Stimulated activated CD4-positive, alpha-beta T cell treated with anti-CD3 and anti-CD28 coated beads, Interleukin-4, amount 100 ng/mL, for 48 hours (primary cell): ENCODE data around the gene SLC6A16.
A peak's percentile ranks its signal among the peaks of the same experiment; 100 is the strongest.
"Not testable (repeated sequence)": the region's sequence is repeated elsewhere in the genome, so short reads cannot be mapped to it uniquely, and the experiment has no call there.

ENCODE experiments used
- DNase-seq, 2 donors: peaks; one replicate each; pipeline ENCODE4 v3.0.0-alpha.2; 2020; ENCODE audit warnings: low read depth in 2 of 2

SLC6A16 gene

DNA sequence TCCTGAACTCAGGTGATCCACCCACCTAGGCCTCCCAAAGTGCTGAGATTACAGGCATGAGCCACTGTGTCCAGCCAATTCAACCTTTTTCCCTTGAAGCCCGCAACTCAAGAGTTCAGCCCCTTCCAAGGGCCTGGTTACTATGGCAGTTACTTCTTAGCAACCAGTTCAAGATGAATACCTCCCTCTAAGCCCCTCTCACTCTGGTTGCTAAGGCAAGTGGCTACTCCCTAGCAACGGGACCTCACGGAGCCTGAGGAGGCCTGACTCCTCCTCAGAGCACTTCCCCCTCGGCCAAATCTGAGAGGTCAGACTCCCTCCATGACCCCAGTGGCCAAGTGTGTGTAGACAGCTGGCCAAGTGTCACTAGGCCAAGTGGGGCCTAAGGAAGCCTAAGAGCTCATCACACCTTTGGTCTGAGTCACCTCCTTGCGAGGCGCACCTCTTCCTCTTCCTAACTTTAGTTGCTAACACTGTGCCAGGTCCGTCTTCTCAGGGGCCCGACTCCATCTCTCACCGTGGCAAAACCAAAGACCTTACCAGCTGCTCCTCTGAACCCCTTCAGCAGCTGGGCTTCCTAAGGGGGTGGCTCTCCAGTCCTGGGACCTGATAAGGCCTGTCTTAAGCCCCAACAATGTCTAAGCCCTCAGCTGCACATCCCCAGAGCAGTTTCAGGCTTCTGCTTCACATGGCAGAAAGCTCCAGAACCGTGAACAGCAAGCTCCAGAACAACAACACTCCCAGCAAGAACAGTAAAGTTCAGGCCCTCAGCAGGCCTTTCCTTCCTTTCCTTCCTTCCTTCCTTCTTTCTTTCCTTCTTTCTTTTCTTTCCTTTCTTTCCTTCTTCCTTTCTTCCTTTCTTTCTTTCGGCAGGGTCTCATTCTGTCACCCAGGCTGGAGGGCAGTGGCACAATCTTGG, 19.8 kb upstream of the SLC6A16 start:
- no peak for DNase-seq

GRCh38 chr19:49343123-49343522, 18.1 kb upstream of the SLC6A16 start:
- no peak for DNase-seq

DNA sequence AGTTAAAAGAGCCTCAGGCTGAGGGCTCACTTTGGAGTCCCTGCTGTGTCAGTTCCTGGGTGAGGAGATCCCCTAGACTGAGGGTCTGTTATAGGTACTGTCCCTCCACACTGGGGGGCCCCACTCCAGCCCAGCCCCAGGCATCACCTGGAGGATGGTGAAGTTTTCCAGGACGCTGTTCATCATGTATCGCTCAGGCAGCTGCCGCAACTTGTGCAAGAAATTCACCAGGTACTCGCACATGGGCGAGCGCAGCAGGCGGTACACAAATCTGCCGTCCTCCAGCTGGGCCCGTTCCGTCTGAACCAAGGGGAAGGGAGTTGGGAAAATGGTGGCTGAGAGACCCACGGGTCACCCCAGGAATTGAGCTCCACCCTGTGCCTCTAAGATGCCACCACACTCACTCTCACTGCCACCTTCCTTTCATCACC, 17.3 kb upstream of the SLC6A16 start:
- no peak for DNase-seq

DNA sequence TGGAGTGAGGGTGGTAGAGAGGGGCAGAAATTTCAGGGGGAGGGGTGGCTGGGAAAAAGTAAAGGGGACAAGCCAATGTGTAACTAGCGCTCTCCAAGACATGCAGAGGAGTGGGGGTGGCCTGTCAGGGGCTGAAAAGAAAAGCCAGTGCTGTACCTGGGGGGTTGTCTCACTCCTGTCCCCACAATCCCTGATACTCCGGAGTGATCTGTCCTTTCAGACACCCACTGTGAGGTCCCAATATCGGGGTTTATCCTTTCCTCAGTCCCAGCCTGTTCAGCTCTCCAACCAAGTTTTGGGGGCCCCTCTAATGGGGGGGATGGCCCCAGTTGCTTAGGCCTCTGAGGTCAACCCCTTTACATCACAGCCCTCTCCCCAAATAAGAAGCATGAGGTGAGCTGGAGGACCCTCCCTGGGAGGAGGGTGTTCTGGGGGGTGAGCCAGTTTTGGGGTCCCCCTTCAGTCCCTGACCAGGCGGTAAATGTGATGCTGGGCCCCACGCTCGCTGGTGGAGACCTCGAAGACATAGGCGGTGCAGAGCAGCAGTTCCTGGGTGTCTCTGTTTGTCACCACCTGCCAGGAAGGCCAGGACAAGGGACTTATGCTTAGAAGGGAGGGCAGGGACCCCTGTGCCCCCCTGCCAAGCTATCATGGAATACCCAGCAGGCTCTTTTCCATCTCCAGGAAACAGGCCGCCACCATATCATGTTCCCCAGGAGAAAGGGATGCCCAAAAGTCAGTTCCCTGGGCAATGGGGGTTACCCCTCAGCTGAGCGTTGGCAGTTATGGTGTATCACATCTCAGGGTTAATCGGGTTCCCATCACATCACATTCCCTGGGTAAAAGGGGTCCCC, 16.1 kb upstream of the SLC6A16 start:
- no peak for DNase-seq

- no peak for DNase-seq
These were observed 15.3 kb upstream of the SLC6A16 start for GRCh38 chr19:49340069-49340864.

DNA sequence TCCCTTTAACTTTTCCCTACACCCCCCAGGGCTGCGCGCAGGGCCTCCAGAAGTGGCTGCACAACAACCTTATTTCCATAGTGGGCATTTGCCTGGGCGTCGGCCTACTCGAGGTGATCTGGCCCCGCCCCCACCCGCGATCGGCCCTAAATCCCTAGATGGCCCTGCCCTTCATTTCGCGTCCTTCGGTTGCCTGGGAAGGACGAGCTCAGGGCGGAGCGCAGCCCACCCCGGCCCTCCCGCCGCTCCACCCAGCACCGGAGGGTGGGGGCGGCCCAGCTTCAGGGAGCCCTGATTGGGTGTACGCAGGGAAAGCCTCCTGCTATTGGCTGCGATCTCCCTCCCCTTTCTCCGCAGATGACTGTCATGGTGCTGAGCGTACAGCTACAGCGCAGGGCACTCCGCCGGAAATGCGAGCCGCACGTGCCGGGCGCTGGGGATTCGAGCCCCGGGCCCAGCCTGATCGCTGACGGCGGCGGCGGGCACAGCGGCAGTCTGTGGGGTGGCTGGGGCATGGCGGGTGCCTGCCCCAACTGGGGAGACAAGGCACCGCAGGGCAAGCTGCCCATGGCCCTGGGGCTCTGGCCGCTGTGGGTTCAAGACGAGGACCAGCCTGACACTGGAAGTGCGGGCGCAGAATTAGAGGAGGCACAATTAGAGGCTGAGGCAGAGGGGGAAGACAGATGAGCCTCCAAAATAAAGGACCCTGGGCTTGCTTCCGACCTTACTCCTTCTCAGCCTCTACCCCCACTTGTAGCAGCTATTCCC, 14.5 kb upstream of the SLC6A16 start:
- DNase-seq, result no peak

DNA sequence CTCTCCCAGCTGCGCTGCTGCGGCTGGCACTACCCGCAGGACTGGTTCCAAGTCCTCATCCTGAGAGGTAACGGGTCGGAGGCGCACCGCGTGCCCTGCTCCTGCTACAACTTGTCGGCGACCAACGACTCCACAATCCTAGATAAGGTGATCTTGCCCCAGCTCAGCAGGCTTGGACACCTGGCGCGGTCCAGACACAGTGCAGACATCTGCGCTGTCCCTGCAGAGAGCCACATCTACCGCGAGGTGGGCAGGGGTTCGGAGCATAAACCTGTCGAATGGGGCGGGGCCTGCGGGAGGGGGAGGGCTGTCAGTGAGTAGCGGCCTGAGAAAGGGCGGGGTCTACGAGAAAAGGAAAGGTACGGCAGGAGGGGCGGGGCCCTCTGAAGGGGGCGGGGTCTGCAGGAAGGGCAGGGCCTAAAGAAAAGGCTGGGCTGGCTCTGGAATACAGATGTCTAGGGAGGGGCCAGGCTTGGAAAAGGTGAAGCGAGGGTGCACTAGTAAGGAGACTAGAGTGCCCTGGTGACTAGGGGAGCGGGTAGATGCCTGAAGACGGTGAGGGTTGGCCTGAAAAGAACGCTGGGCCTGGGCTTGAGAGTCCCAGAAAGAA, 13.8 kb upstream of the SLC6A16 start:
- no peak for DNase-seq

DNA sequence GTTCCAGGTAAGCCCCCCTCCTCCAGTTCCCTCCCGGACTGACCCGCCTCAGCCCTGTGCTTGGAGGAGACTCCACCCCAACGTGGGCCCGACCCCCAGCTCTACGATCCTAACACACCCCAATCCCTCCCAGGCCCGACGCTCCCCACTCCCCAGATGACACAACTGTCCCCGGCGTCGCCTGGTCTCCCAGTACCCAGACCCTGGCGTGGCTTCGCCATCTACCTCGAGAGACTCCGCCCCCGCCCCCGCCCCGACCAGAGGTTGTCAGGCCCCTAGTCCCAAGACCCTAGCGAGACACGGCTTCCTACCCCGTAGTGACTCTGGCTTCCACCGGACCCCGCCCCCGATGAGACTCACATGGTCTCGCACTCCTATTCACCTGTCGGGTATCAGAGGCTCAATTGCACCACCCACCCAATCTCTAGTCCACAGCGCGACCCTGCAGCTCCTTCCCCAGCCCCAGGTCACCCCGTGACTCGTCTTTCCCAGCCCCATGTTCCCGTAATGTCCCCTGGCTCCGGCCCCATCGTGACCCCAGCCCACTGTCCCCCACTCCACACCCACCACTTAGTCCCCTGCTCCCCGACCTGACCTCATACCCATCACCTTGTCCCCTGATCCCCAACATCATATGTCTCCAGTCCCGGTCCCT, 13.2 kb upstream of the SLC6A16 start:
- no peak for DNase-seq

DNA sequence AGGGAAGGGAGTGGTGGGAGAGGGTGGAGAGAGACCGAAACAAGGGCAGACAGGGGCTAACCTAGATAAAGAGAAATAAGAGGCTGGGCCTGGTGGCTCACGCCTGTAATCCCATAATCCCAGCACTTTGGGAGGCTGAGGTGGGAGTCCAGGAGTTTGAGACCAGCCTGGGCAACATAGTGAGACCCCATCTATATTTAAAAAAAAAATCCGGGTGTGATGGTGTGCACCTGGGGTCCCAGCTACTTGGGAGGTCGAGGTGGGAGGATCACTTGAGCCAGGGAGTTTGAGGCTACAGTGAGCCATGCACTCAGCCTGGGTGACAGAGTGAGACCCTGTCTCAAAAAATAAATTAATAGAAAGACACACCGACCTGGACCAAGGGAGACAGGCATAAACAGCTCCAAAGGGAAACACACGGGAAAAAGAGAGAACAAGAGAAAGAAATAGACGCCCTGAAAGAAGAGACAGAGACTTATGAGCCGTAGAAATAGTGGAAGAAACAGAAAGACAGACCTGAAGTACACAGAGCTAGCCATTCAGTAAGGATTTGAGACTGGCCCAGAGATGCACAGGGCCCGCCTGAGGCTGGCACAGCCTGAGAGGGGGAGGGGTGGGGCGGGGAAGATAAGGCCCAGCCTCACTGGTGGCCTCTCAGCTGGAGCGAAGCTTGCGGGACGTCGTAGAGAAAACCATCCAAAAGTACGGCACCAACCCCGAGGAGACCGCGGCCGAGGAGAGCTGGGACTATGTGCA, 12.5 kb upstream of the SLC6A16 start:
- DNase-seq, result no peak

DNA sequence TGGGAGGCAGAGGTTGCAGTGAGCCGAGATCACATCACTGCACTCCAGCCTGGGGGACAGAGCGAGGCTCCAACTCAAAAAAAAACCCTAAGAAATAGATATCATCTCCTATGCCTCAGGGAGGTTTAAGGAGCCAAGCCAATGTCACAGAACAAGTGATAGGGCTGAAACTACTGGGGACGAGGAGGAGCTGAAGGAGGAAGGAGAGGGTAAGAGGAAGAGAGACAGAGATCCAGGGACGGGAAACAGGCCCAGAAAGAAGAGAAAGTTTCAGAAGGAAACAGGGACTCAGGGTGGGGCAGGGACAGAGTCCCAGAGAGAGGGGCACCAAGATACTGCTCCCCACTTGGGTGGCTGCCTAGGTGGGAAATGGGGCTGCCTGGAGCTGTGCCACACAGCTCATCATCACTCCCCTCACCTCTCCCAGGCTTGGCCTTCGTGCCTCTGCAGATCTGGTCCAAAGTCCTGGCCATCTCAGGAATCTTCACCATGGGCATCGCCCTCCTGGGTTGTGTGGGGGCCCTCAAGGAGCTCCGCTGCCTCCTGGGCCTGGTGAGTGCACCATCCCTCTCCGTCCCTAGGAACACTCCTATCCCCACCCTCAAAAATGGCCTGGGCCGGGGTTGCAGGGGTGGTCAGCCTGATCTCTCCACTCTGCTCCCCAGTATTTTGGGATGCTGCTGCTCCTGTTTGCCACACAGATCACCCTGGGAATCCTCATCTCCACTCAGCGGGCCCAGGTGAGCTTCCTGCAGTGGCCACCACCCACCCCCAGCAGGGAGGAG, 11.7 kb upstream of the SLC6A16 start:
- no peak for DNase-seq

GRCh38 chr19:49335784-49336481, 10.9 kb upstream of the SLC6A16 start:
- no peak for DNase-seq

DNA sequence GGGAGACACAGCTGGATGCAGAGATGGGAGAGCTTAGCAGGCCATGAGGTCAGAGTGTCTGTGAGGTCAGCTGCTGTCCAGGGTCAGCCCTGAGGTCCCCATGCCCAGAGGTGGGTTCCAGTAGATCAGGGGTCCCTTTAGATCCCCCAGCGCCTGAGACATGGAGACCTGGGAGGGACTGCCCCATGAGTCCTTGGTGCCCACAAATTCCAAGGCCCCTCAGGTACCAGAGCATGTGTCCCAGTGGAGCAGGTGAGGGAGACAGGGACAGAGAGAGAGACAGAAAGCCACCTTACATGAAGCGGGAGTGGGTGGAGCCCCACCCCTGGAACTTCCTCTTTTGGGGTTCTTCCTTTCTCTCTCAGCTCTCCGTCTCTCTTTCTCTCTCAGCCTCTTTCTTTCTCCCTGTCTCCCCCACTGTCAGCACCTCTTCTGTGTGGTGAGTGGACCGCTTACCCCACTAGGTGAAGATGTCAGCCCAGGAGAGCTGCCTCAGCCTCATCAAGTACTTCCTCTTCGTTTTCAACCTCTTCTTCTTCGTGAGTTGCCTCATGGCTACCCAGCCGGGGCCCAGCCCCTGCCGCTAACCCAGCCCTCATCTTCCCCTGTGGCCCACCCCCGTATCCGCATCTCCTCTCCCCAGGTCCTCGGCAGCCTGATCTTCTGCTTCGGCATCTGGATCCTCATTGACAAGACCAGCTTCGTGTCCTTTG, 10.2 kb upstream of the SLC6A16 start, which contains the start of gene CD37:
CD37 (plus strand) TSS at position 336 of the 713 bp plus-strand sequence; CDS start at position 471, 135 bp downstream.
- peak in 1 of 2 donors; percentile 42 for DNase-seq

DNA sequence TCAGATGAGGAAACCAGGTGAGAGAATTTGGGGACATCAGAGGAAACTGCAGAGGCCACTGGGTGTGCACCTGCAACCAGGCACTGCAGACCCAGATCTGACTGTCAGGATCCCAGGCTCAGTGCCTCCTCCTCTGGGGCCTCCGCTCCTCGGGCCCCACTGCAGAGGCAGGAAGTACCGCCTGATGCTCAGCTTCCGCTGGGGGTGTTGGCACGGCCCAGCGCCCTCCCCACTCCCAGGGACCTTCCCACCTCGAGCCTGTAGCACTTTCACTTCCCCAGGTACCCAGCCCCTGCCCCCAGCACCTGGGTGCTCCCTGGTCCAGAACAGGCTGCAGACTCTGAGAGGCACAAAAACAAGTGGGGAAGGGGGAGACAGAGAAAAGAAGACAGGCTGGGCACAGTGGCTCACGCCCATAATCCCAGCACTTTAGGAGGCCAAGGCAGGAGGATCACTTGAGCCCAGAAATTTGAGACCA, 8.9 kb upstream of the SLC6A16 start:
- peak; percentile 41 to 44 for DNase-seq

DNA sequence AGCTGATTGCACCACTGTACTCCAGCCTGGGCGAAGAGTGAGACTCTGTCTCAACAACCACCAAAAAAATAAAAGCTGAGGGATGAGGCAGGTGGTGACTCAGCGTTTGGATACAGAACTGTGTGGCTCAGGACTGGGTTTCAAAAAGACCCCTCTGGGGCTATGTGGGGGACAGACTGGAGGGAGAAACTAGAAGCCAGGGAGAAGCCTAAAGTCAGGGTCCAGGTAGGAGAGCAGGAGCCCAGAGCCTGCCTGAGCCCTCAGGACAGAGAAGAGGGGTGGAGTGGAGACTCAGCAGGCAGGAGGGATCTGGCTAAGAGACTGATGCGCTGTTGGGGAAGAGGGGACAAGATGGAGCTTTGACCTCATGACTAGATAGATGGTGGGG, 8.4 kb upstream of the SLC6A16 start:
- no peak for DNase-seq

DNA sequence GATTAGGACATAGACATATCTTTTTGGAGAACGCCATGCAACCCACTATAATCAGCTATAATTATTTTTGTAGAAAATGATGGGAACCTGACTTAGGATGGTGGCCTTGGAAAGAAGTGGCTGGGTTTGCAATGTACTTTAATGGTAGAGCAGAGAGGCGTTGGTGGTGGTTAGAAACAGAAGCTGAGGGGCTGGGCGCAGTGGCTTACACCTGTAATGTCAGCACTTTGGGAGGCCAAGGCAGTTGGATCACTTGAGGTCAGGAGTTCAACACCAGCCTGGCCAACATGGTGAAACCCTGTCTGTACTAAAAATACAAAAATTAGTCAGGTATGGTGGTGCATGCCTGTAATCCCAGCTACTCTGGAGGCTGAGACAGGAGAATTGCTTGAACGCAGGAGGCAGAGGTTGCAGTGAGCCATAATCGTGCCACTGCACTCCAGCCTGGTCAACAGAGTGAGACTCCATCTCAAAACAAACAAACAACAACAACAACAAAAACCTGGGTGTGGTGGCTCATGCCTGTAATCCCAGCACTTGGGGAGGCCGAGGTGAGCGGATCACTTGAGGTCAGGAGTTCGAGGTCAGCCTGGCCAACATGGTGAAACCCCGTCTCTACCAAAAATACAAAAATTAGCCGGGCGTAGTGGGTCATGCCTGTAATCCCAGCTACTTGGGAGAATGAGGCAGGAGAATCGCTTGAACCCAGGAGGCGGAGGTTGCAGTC, 7.9 kb upstream of the SLC6A16 start:
- DNase-seq, result not testable (repeated sequence)

GRCh38 chr19:49331616-49332055, 6.6 kb upstream of the SLC6A16 start:
- peak; percentile 37 to 38 for DNase-seq
